MCF 10A (cell line): ENCODE measurements around the gene RHOBTB3. TPM values are rescaled to one million over a fixed set of nuclear protein-coding genes. Genes with fewer than 3 reads are reported as not detected.
"Not testable (repeated sequence)": the region's sequence is repeated elsewhere in the genome, so short reads cannot be mapped to it uniquely, and the experiment has no call there.

Experiments used
- BruUV-seq: library from RNA; stranded (reverse); fragments of 400-500 nt; replicated peaks from 2 replicates; lab custom pipeline; 2021; lab: Mats Ljungman, UMichigan
- CTCF ChIA-PET: fragments of 300-600 bp; sonication (Branson Sonifier 250); formaldehyde crosslinking; extraction: SDS; loops from one replicate; lab custom pipeline; 2021; ENCODE audit warnings: antibody characterized with exemption, inconsistent platforms; lab: Yijun Ruan, JAX
- POLR2A ChIA-PET: fragments of 300-600, 350-650 bp; sonication (Branson Sonifier 250); formaldehyde crosslinking; extraction: SDS; loops from one replicate; lab custom pipeline; 2020; ENCODE audit warnings: antibody characterized with exemption, inconsistent platforms; lab: Yijun Ruan, JAX
- DNase-seq: peaks from one replicate; pipeline ENCODE4 v3.0.0-alpha.2; 2018; ENCODE audit not compliant: unreplicated experiment
- H3K27ac Mint-ChIP-seq: one replicate; pipeline ENCODE4 v1.8.0; 2022; ENCODE audit warnings: mild to moderate bottlenecking, low read depth, mixed read lengths; ENCODE audit not compliant: unreplicated experiment
- H3K27me3 Mint-ChIP-seq: one replicate; pipeline ENCODE4 v1.8.0; 2022; ENCODE audit warnings: mixed read lengths; ENCODE audit not compliant: insufficient read depth, unreplicated experiment
- H3K36me3 Mint-ChIP-seq: one replicate; pipeline ENCODE4 v1.8.0; 2022; ENCODE audit warnings: mild to moderate bottlenecking, moderate library complexity, mixed read lengths; ENCODE audit not compliant: insufficient read depth, unreplicated experiment
- H3K4me1 Mint-ChIP-seq: one replicate; pipeline ENCODE4 v1.8.0; 2022; ENCODE audit warnings: mixed read lengths; ENCODE audit not compliant: insufficient read depth, unreplicated experiment
- H3K4me3 Mint-ChIP-seq: one replicate; pipeline ENCODE4 v1.8.0; 2022; ENCODE audit warnings: mild to moderate bottlenecking, moderate library complexity, mixed read lengths; ENCODE audit not compliant: unreplicated experiment
- H3K9me3 Mint-ChIP-seq: one replicate; pipeline ENCODE4 v1.8.0; 2022; ENCODE audit warnings: mixed read lengths; ENCODE audit not compliant: unreplicated experiment
- CTCF ChIP-seq: fragments of 200-600 bp; IDR thresholded peaks from one replicate; pipeline ENCODE4 v1.8.0; 2022; ENCODE audit warnings: antibody characterized with exemption, mild to moderate bottlenecking; ENCODE audit not compliant: unreplicated experiment
- intact Hi-C: fragments of 100-400 bp; cut with micrococcal nuclease; formaldehyde crosslinking; loops from 2 replicates; pipeline ENCODE4 v1.14.1; 2022
- total RNA-seq: library from RNA; stranded (reverse); gene quantifications from 2 replicates; pipeline ENCODE4 v1.2.3, GENCODE V29; 2022

The RHOBTB3 gene
- total RNA-seq, 1 experiment from 2014 or later, result 3.4 TPM

GRCh38 chr5:95711501-95712346 lies 19.4 kb upstream of the RHOBTB3 start:
- intact Hi-C loops, result loop anchor here (2.0 kb wide), 1 partner anchor 47 kb away; no protein-coding TSS in a partner anchor
- Mint-ChIP-seq H3K4me3 (no peak overlapping the region), H3K4me1 (peaks cover 33% of the 10 kb centered on the region), H3K9me3 (no peaks in the 10 kb centered on the region), H3K36me3 (no peaks in the 10 kb centered on the region), H3K27ac (no peak overlapping the region), H3K27me3 (no peaks in the 10 kb centered on the region)
- CTCF ChIA-PET, result interaction anchor here (1.0 to 1.7 kb wide), 3 partner anchors 14 to 135 kb away, joined by 4 to 5 read pairs (median 5); no protein-coding TSS in a partner anchor
- BruUV-seq, result no TSS peak
- TF ChIP-seq CTCF, result no peak
- no peak for DNase-seq
- POLR2A ChIA-PET, result interaction anchor here (1.0 to 1.7 kb wide), 3 partner anchors 12 to 60 kb away, joined by 4 to 6 read pairs (median 6); no protein-coding TSS in a partner anchor

- no peaks in the 10 kb centered on the region for H3K27me3 Mint-ChIP-seq
- no peaks in the 10 kb centered on the region for H3K36me3 Mint-ChIP-seq
- CTCF ChIA-PET, result interaction anchor here (0.7 to 1.7 kb wide), 4 partner anchors 15 to 134 kb away, joined by 3 to 5 read pairs (median 4); no protein-coding TSS in a partner anchor
- H3K4me1 Mint-ChIP-seq, result peaks cover 33% of the 10 kb centered on the region
- intact Hi-C loops, result loop anchor here (2.0 kb wide), 1 partner anchor 48 kb away; no protein-coding TSS in a partner anchor
- no peaks in the 10 kb centered on the region for H3K9me3 Mint-ChIP-seq
- TF ChIP-seq CTCF, result no peak
- H3K4me3 Mint-ChIP-seq, result no peak overlapping the region
- POLR2A ChIA-PET, result interaction anchor here (0.6 to 1.7 kb wide), 4 partner anchors 11 to 62 kb away, joined by 3 to 6 read pairs (median 5); no protein-coding TSS in a partner anchor
- no TSS peak for BruUV-seq
- H3K27ac Mint-ChIP-seq, result no peak overlapping the region
- DNase-seq, result peak; percentile 95
Measured at GRCh38 chr5:95712347-95712958, 18.7 kb upstream of the RHOBTB3 start.

- H3K4me3 Mint-ChIP-seq, H3K9me3 Mint-ChIP-seq, BruUV-seq, CTCF ChIA-PET, H3K27me3 Mint-ChIP-seq, H3K27ac Mint-ChIP-seq, H3K36me3 Mint-ChIP-seq, DNase-seq: not testable (repeated sequence)
- H3K4me1 Mint-ChIP-seq, result peaks cover 33% of the 10 kb centered on the region
- POLR2A ChIA-PET, result interaction anchor here (1.7 kb wide), 1 partner anchor 58 kb away, joined by 6 read pairs; no protein-coding TSS in a partner anchor
- intact Hi-C loops, result loop anchor here (2.0 kb wide), 1 partner anchor 48 kb away; no protein-coding TSS in a partner anchor
Measured at GRCh38 chr5:95713246-95713645, 17.9 kb upstream of the RHOBTB3 start.

- ChIA-PET POLR2A (no interaction called here), CTCF (interaction anchor here (0.6 kb wide), 2 partner anchors 67 to 894 kb away, joined by 3 read pairs; partner anchors contain the start of gene RFESD)
- Mint-ChIP-seq H3K27me3 (no peaks in the 10 kb centered on the region), H3K4me3 (peak overlapping the region; percentile 6), H3K36me3 (no peaks in the 10 kb centered on the region), H3K27ac (no peak overlapping the region), H3K4me1 (peaks cover 33% of the 10 kb centered on the region), H3K9me3 (no peaks in the 10 kb centered on the region)
- intact Hi-C loops, result loop anchor here (2.0 kb wide), 1 partner anchor 49 kb away; no protein-coding TSS in a partner anchor
- no peak for TF ChIP-seq CTCF
- BruUV-seq, result no TSS peak
- peak; percentile 24 for DNase-seq
Measured at GRCh38 chr5:95713960-95714710, 17.0 kb upstream of the RHOBTB3 start.
